Small intestine (tissue), 7 donors: ENCODE results near the gene UBA7. TPM values are rescaled to one million over a fixed set of nuclear protein-coding genes. Genes with fewer than 3 reads are reported as not detected.

Experiments used
- DNase-seq, 2 donors: peaks; one replicate each; pipeline versions ENCODE4 v3.0.0 to v3.0.0-alpha.2; 2013
- FAIRE-seq: peaks from 2 replicates; lab custom pipeline; 2012; peaks lifted over from hg19 to GRCh38; lab: Jason Lieb, UNC
- H3K27ac ChIP-seq, 3 donors: one replicate each; pipeline ENCODE4 v1.5.1; 2013; ENCODE audit warnings: low read length in 2 of 3, mild to moderate bottlenecking in 2 of 3, control low read depth in 1 of 3, inconsistent platforms in 1 of 3, low read depth in 1 of 3, moderate library complexity in 1 of 3
- H3K27me3 ChIP-seq, 3 donors: one replicate each; pipeline ENCODE4 v1.6.1; 2013; ENCODE audit warnings: low read length in 3 of 3, inconsistent platforms in 1 of 3; ENCODE audit not compliant: control insufficient read depth in 3 of 3, insufficient read depth in 3 of 3
- H3K36me3 ChIP-seq, 3 donors: one replicate each; pipeline ENCODE4 v1.6.1; 2013; ENCODE audit warnings: low read length in 3 of 3, inconsistent platforms in 1 of 3, low read depth in 1 of 3, mild to moderate bottlenecking in 1 of 3, moderate library complexity in 1 of 3; ENCODE audit not compliant: control insufficient read depth in 3 of 3, insufficient read depth in 2 of 3
- H3K4me1 ChIP-seq, 3 donors: one replicate each; pipeline ENCODE4 v1.6.1; 2013; ENCODE audit warnings: low read length in 2 of 3, inconsistent platforms in 1 of 3, low read depth in 1 of 3, mild to moderate bottlenecking in 1 of 3, moderate library complexity in 1 of 3; ENCODE audit not compliant: control insufficient read depth in 3 of 3, insufficient read depth in 2 of 3
- H3K4me3 ChIP-seq, 3 donors: one replicate each; pipeline ENCODE4 v1.5.1; 2013; ENCODE audit warnings: low read length in 3 of 3, control low read depth in 1 of 3, inconsistent platforms in 1 of 3, low read depth in 1 of 3, mild to moderate bottlenecking in 1 of 3, moderate library complexity in 1 of 3
- H3K9me3 ChIP-seq, 2 donors: one replicate each; pipeline ENCODE4 v1.6.1; 2013; ENCODE audit warnings: low read depth in 1 of 2, low read length in 1 of 2; ENCODE audit not compliant: control insufficient read depth in 2 of 2, insufficient read depth in 1 of 2
- WGBS, 3 donors: extraction: QIAGEN DNeasy Blood & Tissue Kit; methylation state at CpG; one replicate each; pipeline ENCODE4 v1.1.7; 2013; 5-methylcytosine and 5-hydroxymethylcytosine counted together
- polyA plus RNA-seq, 4 donors: library from polyadenylated mRNA; stranded (reverse) in 3 of 4; unstranded in 1 of 4; fragments of 200-250 nt in 3 of 4; fragments of 120-200 nt in 1 of 4; gene quantifications; one replicate each; pipeline versions ENCODE4 v1.2.1 to v1.2.3, GENCODE V29; 2013
- donor health status: healthy with polysubstance abuse.
- donor health status: control.
- donor health status: control.
- donor health status: Bipolar disorder and iron deficiency.
- donor health status: healthy.

The UBA7 gene
- polyA plus RNA-seq, 4 donors = 27.7 to 160 (median 69.3) TPM

GRCh38 chr3:49775538-49775937, 38.2 kb downstream of the UBA7 start:
- WGBS, 3 donors = 62 to 90% (median 73%) methylated on average over 3 of the region's 3 CpGs
- no peaks in the 10 kb centered on the region for H3K9me3 ChIP-seq
- FAIRE-seq = no peak
- H3K27ac ChIP-seq = no peak overlapping the region
- H3K4me1 ChIP-seq = no peaks in the 10 kb centered on the region
- H3K4me3 ChIP-seq = no peak overlapping the region
- DNase-seq = no peak
- H3K36me3 ChIP-seq = peaks cover 0 to 45% (median 2%) of the 10 kb centered on the region in 3 donors
- no peaks in the 10 kb centered on the region for H3K27me3 ChIP-seq

DNA sequence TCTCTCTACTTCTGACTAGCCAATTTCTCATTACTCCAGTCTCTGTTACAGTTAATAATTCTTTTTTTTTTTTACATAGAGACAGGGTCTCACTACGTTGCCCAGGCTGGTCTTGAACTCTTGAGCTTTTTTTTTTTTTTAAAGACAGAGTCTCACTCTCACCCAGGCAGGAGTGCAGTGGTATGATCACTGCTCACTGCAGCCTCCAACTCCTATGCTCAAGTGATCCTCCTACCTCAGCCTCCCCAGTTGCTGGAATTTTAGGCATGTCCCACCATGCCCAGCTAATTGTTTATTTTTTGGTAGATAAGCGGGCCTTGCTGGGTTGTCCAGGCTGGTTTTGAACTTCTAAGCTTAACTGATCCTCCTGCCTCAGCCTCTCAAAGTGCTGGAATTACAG, 41.0 kb downstream of the UBA7 start:
- FAIRE-seq (no peak), DNase-seq (no peak)
- Histone ChIP-seq H3K36me3 (peaks cover 0 to 36% (median 2%) of the 10 kb centered on the region in 3 donors), H3K4me3 (no peak overlapping the region), H3K4me1 (peaks cover 0 to 6% (median 0%) of the 10 kb centered on the region in 3 donors), H3K9me3 (no peaks in the 10 kb centered on the region), H3K27me3 (no peaks in the 10 kb centered on the region), H3K27ac (no peak overlapping the region)
- 92 to 100% (median 95%) methylated on average over 2 of the region's 2 CpGs for WGBS, 3 donors

- H3K27me3 ChIP-seq = no peaks in the 10 kb centered on the region
- FAIRE-seq = no peak
Observed at GRCh38 chr3:49771340-49771938, 42.3 kb downstream of the UBA7 start.

DNA sequence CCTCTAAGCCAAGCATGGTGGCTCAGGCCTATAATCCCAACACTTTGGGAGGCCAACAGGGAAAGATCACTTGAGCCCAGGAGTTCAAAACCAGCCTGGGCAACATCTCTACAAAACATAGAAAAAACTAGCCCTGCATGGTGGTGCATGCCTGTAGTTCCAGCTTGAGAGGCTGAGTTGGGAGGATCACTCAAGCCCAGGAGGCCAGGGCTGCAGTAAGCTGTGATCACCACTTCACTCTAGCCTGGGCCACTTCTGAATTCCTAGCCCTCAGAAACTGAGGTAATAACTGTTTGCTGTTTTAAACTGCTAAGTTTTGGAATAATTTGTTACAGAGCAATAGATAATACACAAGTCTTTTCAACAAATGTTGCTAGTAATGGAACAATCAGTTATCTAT, 43.8 kb downstream of the UBA7 start:
- peaks cover 0 to 4% of the 10 kb centered on the region in 2 donors for H3K9me3 ChIP-seq
- peaks cover 0 to 6% (median 0%) of the 10 kb centered on the region in 3 donors for H3K4me1 ChIP-seq
- DNase-seq = no peak
- H3K27ac ChIP-seq = no peak overlapping the region
- peaks cover 0 to 33% (median 2%) of the 10 kb centered on the region in 3 donors for H3K36me3 ChIP-seq
- no peak overlapping the region for H3K4me3 ChIP-seq
- FAIRE-seq = no peak
- H3K27me3 ChIP-seq = no peaks in the 10 kb centered on the region

More at GRCh38 chr3:49771340-49771938, 42.3 kb downstream of the UBA7 start:
- DNase-seq = no peak
- 58 to 76% (median 62%) methylated on average over 1 of the region's 1 CpG for WGBS, 3 donors
- Histone ChIP-seq H3K4me3 (no peak overlapping the region), H3K27ac (no peak overlapping the region), H3K36me3 (peaks cover 0 to 32% (median 2%) of the 10 kb centered on the region in 3 donors), H3K4me1 (peaks cover 0 to 6% (median 0%) of the 10 kb centered on the region in 3 donors), H3K9me3 (no peaks in the 10 kb centered on the region)

DNA sequence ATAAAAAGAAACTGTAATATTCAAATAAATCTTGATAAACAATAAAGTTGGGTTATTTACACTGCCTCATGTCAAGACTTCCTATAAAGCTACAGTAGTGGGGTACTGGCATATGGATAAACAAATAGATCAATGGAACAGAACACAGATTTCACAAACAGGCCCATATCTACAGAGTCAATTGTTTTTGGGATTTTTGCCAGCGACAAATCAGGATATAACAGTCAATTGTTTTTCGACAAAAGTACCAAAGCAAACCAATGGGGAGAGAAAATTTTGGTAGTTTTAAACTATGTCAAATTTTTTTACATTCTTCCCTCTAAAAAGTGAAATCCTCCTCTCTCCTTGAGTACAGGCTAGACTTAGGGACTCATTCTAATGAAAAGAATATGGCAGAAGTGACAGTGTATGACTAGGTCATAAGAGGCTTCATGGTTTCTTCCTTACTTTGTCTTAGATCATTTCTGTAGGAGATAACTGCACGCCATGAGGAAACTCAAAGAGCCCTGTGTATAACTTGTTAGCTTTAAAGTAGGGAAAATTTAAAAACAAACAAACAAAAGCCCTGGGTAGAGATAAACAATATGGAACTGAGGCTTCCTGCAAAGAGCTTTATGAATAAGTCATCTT, 44.4 kb downstream of the UBA7 start:
- no peak for DNase-seq
- FAIRE-seq = no peak
- Histone ChIP-seq H3K4me3 (no peak overlapping the region), H3K4me1 (peaks cover 0 to 6% (median 0%) of the 10 kb centered on the region in 3 donors), H3K27ac (no peak overlapping the region), H3K27me3 (no peaks in the 10 kb centered on the region), H3K36me3 (peaks cover 0 to 36% (median 4%) of the 10 kb centered on the region in 3 donors), H3K9me3 (peaks cover 0 to 4% of the 10 kb centered on the region in 2 donors)
- 88 to 92% (median 92%) methylated on average over 3 of the region's 3 CpGs for WGBS, 3 donors

DNA sequence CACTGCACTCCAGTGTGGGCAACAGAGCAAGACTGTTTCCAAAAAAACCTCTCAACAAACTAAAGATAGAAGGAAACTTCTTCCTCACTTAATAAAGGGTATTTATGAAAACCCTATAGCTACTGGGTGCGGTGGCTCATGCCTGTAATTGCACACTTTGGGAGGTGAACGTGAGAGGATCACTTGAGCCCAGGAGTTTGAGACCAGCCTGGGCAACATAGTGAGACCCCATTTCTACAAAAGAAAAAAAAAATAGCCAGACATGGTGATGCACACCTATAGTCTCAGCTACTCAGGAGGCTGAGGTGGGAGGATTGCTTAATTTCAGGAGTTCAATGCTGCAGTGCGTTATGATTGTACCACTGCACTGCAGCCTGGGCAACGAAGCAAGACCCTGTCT, 49.8 kb downstream of the UBA7 start:
- H3K4me1 ChIP-seq = peaks cover 0 to 2% (median 0%) of the 10 kb centered on the region in 3 donors
- no peak overlapping the region for H3K27ac ChIP-seq
- 91 to 98% (median 94%) methylated on average over 4 of the region's 4 CpGs for WGBS, 3 donors

DNA sequence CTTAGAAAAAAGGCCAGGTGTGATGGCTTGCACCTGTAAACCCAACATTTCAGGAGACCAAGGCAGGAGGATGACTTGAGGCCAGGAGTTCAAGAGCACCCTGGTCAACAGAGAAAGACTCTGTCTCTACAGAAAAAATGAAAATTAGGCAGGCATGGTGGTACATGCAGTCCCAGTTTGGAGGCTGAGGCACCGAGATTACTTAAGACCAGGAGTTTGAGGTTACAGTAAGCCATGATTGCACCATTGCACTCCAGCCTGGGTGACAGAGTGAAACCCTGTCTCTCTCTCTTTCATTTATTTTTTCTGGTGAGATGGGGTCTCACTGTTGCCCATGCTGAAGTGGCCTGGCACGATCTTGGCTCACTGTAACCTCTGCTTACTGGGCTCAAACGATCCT, 52.1 kb downstream of the UBA7 start:
- H3K27ac ChIP-seq = no peak overlapping the region
- peaks cover 0 to 2% (median 0%) of the 10 kb centered on the region in 3 donors for H3K4me1 ChIP-seq
- H3K4me3 ChIP-seq = no peak overlapping the region
- FAIRE-seq (no peak), DNase-seq (no peak)
- peaks cover 0 to 30% (median 5%) of the 10 kb centered on the region in 3 donors for H3K36me3 ChIP-seq
- peaks cover 0 to 4% of the 10 kb centered on the region in 2 donors for H3K9me3 ChIP-seq
- no peaks in the 10 kb centered on the region for H3K27me3 ChIP-seq
- WGBS, 3 donors = 91 to 100% (median 93%) methylated on average over 3 of the region's 3 CpGs

More for the DNA sequence above, 49.8 kb downstream of the UBA7 start:
- peaks cover 0 to 4% of the 10 kb centered on the region in 2 donors for H3K9me3 ChIP-seq
- no peak for FAIRE-seq
- H3K4me3 ChIP-seq = no peak overlapping the region
- peaks cover 0 to 36% (median 5%) of the 10 kb centered on the region in 3 donors for H3K36me3 ChIP-seq
- DNase-seq = no peak
- H3K27me3 ChIP-seq = no peaks in the 10 kb centered on the region

DNA sequence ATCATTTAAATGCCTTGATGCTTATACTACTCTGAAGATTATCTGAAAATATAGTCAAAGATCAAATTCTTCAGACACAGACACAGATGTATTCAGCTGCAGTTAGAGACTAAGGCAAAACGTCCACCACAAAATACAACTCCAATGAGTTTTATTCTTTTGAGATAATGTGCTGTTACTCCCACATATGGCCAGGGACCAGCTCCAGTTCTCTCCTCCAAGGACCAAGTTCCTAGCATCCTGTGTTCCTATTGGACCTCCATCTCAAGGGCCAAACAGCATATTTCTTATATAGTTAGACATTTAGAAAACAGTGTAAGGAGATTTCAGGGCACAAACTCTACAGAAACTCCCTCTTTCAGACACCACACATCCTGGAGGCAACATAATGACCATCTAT, 54.5 kb downstream of the UBA7 start:
- DNase-seq = no peak
- H3K36me3 ChIP-seq = peaks cover 0 to 15% (median 3%) of the 10 kb centered on the region in 3 donors
- WGBS, 3 donors = 36 to 44% (median 42%) methylated on average over 1 of the region's 1 CpG
- no peaks in the 10 kb centered on the region for H3K9me3 ChIP-seq
- H3K27ac ChIP-seq = no peak overlapping the region
- no peak for FAIRE-seq
- H3K4me1 ChIP-seq = peaks cover 0 to 2% (median 0%) of the 10 kb centered on the region in 3 donors
- no peak overlapping the region for H3K4me3 ChIP-seq
- no peaks in the 10 kb centered on the region for H3K27me3 ChIP-seq
